NCI-H2196 (cell line): ENCODE measurements around the gene FMR1NB.

Experiments
- DNase-seq: peaks from one replicate; lab custom pipeline; 2025; ENCODE audit not compliant: unreplicated experiment; lab: John Stamatoyannopoulos, UW

Gene FMR1NB

DNA sequence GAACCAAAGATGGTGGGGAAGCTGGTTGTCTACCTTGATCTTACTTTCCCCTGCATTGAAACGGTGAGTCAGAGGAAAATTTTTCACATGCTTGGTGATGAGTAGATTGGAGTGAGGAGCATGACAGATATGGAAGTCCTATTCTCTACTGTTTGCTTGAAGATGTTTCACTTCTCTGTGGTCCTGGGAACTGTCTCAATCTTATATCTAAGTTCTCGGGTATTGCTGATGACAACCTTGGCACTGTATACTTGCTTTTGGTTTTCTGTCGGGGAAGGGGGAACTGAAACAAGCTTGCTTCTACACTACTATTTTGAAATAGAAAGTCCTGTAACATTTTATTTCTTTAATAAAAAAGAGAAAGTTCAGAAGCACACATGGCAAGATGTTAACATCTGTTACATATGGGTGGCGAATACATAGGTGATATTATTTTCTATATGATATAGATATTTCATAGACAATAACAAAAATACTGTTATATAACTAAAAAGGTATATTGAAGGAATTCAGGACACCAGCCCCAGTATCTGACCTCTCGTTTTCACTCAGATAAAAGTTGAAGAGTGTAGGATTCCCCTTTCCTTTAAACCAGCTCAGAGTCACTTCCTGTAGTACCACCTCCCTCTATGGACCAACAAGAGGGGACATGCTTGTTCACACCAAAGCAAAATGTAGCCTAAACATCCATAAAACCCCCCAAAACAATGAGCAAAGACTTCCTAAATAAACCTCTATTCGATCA lies 88.8 kb downstream of the FMR1NB start:
- DNase-seq: no peak

DNA sequence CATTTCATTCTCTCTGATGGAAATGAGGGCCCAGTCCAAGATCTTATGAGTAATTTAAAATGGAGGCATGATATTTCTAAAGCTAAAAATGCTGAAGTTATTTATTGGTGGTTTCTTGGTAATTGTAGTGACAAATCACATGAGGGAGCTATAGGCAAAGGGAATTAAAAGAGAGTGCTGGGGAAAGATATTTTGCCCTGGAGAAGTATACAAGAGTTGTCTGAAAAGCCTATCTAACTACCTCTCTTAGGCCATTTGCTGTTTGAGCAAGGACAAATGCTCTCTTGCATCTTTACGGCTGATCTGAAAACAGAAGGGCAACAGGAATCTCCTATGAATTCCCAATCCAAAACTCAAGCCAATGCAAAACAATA lies 89.4 kb downstream of the FMR1NB start:
- no peak for DNase-seq
